ENCODE results near the gene ZNF57. TPM values are rescaled to one million over a fixed set of nuclear protein-coding genes. Genes with fewer than 3 reads are reported as not detected.
A peak's percentile ranks its signal among the peaks of the same experiment; 100 is the strongest.

Gene ZNF57
- total and polyA plus RNA-seq, 9 of the 15 experiments (the other 6 are each of a cell fraction or from before 2014, with no cell fraction given), result 3.9 to 13.5 (median 7.8) TPM

DNA sequence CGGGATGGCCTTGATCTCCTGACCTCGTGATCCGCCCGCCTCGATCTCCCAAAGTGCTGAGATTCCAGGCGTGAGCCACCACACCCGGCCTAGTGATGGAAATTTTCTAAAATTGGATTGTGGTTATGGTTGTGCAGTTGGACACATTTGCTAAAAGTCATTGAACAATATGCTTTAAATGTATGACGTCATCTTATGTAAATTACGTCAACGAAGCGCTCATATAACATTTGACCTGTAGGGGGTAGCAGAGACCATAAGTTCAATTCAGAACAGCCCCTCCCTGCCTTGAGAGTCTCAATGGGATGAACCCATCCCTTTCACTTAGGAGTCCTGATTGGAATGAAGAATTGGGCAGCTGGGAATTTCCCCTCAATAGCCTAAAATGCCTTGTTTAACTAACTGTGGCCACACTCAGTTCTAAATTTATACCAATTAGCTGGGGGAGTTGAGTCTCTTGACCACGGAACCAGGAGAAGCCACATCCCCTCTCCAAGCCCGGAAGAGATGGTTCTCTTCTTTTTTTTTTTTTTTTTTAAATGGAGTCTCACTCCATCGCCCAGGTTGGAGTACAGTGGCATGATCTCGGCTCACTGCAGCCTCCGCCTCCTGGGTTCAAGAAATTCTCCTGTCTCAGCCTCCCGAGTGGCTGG lies 61.4 kb downstream of the ZNF57 start (continued):
- TF ChIP-seq, protein P1, sequence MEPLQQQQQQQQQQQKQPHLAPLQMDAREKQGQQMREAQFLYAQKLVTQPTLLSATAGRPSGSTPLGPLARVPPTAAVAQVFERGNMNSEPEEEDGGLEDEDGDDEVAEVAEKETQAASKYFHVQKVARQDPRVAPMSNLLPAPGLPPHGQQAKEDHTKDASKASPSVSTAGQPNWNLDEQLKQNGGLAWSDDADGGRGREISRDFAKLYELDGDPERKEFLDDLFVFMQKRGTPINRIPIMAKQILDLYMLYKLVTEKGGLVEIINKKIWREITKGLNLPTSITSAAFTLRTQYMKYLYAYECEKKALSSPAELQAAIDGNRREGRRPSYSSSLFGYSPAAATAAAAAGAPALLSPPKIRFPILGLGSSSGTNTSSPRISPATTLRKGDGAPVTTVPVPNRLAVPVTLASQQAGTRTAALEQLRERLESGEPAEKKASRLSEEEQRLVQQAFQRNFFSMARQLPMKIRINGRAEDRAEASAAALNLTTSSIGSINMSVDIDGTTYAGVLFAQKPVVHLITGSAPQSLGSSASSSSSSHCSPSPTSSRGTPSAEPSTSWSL (CRISPR knock-in tag; IDR thresholded peaks at IDR 0.05; ENCODE audit: borderline replicate concordance), result no peak
- TF ChIP-seq ZNF57 (CRISPR knock-in tag; IDR thresholded peaks at IDR 0.05) (no peak), NCOA1 (IDR thresholded peaks at IDR 0.05; ENCODE audit: low read depth) (peak; percentile 89), ZNF384 (IDR thresholded peaks at IDR 0.05; ENCODE audit: low read depth, low read length) (no peak), MTA1 (IDR thresholded peaks at IDR 0.05; ENCODE audit: borderline replicate concordance) (peak; percentile 93), ZNF143 (CRISPR knock-in tag; IDR thresholded peaks at IDR 0.05) (no peak), RFX7 (CRISPR knock-in tag; IDR thresholded peaks at IDR 0.05) (no peak), KDM2B (CRISPR knock-in tag; IDR thresholded peaks at IDR 0.05) (no peak), ELF4 (CRISPR knock-in tag; IDR thresholded peaks at IDR 0.05) (no peak), KDM5B (IDR thresholded peaks at IDR 0.05; ENCODE audit: insufficient replicate concordance, low read depth, low read length) (no peak), EP300 (IDR thresholded peaks at IDR 0.05; ENCODE audit: low read length) (peak; percentile 21; the same call in 1 of the 2 replicates), POLR3G (IDR thresholded peaks at IDR 0.05; ENCODE audit: extremely low read depth, insufficient read length, insufficient replicate concordance) (no peak), KLF10 (CRISPR knock-in tag; IDR thresholded peaks at IDR 0.05) (no peak), HDGF (IDR thresholded peaks at IDR 0.05) (no peak), PPARD (CRISPR knock-in tag; IDR thresholded peaks at IDR 0.05) (no peak), TAF7 (tag; IDR thresholded peaks at IDR 0.05) (no peak)
- TF ChIP-seq, protein P2, sequence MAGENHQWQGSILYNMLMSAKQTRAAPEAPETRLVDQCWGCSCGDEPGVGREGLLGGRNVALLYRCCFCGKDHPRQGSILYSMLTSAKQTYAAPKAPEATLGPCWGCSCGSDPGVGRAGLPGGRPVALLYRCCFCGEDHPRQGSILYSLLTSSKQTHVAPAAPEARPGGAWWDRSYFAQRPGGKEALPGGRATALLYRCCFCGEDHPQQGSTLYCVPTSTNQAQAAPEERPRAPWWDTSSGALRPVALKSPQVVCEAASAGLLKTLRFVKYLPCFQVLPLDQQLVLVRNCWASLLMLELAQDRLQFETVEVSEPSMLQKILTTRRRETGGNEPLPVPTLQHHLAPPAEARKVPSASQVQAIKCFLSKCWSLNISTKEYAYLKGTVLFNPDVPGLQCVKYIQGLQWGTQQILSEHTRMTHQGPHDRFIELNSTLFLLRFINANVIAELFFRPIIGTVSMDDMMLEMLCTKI (IDR thresholded peaks at IDR 0.05; ENCODE audit: partially characterized antibody), result no peak
- TF ChIP-seq, protein P3, sequence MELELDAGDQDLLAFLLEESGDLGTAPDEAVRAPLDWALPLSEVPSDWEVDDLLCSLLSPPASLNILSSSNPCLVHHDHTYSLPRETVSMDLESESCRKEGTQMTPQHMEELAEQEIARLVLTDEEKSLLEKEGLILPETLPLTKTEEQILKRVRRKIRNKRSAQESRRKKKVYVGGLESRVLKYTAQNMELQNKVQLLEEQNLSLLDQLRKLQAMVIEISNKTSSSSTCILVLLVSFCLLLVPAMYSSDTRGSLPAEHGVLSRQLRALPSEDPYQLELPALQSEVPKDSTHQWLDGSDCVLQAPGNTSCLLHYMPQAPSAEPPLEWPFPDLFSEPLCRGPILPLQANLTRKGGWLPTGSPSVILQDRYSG (tag; conservative IDR thresholded peaks at IDR 0.05; ENCODE audit: low read depth), result 0 out of 2 replicates have a peak, but pooled peaks have one; percentile 38
- TF ChIP-seq, protein P4, sequence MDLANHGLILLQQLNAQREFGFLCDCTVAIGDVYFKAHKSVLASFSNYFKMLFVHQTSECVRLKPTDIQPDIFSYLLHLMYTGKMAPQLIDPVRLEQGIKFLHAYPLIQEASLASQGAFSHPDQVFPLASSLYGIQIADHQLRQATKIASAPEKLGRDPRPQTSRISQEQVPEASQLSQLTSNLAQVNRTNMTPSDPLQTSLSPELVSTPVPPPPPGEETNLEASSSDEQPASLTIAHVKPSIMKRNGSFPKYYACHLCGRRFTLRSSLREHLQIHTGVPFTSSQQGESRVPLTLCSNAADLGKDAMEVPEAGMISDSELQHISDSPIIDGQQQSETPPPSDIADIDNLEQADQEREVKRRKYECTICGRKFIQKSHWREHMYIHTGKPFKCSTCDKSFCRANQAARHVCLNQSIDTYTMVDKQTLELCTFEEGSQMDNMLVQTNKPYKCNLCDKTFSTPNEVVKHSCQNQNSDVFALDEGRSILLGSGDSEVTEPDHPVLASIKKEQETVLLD (IDR thresholded peaks at IDR 0.05), result 0 out of 2 replicates have a peak, but pooled peaks have one; percentile 52
- TF ChIP-seq, protein P5, sequence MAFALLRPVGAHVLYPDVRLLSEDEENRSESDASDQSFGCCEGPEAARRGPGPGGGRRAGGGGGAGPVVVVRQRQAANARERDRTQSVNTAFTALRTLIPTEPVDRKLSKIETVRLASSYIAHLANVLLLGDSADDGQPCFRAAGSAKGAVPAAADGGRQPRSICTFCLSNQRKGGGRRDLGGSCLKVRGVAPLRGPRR (CRISPR knock-in tag; IDR thresholded peaks at IDR 0.05), result no peak
- TF ChIP-seq, protein P6, sequence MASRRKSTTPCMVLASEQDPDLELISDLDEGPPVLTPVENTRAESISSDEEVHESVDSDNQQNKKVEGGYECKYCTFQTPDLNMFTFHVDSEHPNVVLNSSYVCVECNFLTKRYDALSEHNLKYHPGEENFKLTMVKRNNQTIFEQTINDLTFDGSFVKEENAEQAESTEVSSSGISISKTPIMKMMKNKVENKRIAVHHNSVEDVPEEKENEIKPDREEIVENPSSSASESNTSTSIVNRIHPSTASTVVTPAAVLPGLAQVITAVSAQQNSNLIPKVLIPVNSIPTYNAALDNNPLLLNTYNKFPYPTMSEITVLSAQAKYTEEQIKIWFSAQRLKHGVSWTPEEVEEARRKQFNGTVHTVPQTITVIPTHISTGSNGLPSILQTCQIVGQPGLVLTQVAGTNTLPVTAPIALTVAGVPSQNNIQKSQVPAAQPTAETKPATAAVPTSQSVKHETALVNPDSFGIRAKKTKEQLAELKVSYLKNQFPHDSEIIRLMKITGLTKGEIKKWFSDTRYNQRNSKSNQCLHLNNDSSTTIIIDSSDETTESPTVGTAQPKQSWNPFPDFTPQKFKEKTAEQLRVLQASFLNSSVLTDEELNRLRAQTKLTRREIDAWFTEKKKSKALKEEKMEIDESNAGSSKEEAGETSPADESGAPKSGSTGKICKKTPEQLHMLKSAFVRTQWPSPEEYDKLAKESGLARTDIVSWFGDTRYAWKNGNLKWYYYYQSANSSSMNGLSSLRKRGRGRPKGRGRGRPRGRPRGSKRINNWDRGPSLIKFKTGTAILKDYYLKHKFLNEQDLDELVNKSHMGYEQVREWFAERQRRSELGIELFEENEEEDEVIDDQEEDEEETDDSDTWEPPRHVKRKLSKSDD (conservative IDR thresholded peaks at IDR 0.05; ENCODE audit: low read length), result no peak

Measured in K562 (cell line).